ENCODE results near the gene EPB41L3. TPM values are rescaled to one million over a fixed set of nuclear protein-coding genes. Genes with fewer than 3 reads are reported as not detected.

EPB41L3 gene
- total RNA-seq, 4 donors from 2014 or later, result 27.3 to 40.4 (median 34.6) TPM

GRCh38 chr18:5568416-5568815 lies 24.6 kb upstream of the EPB41L3 start:
- H3K9me3 ChIP-seq, result no peaks in the 10 kb centered on the region
- no peak for TF ChIP-seq POLR2A (IDR thresholded peaks at IDR 0.05)
- no peak for TF ChIP-seq CTCF (IDR thresholded peaks at IDR 0.05)
- H3K27me3 ChIP-seq, result no peaks in the 10 kb centered on the region
- WGBS, 2 donors, result 84 to 90% methylated on average over 3 of the region's 3 CpGs
- H3K4me3 ChIP-seq (replicated peaks in 1 of 3), result no peak overlapping the region
- H3K36me3 ChIP-seq, result no peaks in the 10 kb centered on the region
- no peak for DNase-seq
- H3K27ac ChIP-seq, result no peak overlapping the region
- no peaks in the 10 kb centered on the region for H3K4me1 ChIP-seq
- intact Hi-C loops (cut with DNase I), result no loop called here

- Histone ChIP-seq H3K27me3 (no peaks in the 10 kb centered on the region), H3K4me1 (no peaks in the 10 kb centered on the region), H3K27ac (no peak overlapping the region), H3K36me3 (no peaks in the 10 kb centered on the region), H3K4me3 (replicated peaks in 1 of 3) (no peak overlapping the region), H3K9me3 (no peaks in the 10 kb centered on the region)
- intact Hi-C loops (cut with DNase I), result no loop called here
- TF ChIP-seq POLR2A (IDR thresholded peaks at IDR 0.05) (no peak), CTCF (IDR thresholded peaks at IDR 0.05) (no peak)
- WGBS, 2 donors, result 72 to 81% methylated on average over 1 of the region's 1 CpG
- no peak for DNase-seq
Observed at GRCh38 chr18:5558851-5559250, 15.1 kb upstream of the EPB41L3 start.

- Histone ChIP-seq H3K4me1 (no peaks in the 10 kb centered on the region), H3K27ac (no peak overlapping the region), H3K4me3 (replicated peaks in 1 of 3) (no peak overlapping the region), H3K36me3 (no peaks in the 10 kb centered on the region), H3K9me3 (no peaks in the 10 kb centered on the region), H3K27me3 (no peaks in the 10 kb centered on the region)
- TF ChIP-seq POLR2A (IDR thresholded peaks at IDR 0.05), result no peak
- no peak for TF ChIP-seq CTCF (IDR thresholded peaks at IDR 0.05)
- no peak for DNase-seq
- intact Hi-C loops (cut with DNase I), result no loop called here
- 74 to 84% methylated on average over 8 of the region's 8 CpGs for WGBS, 2 donors
Observed at GRCh38 chr18:5556310-5556974, 12.6 kb upstream of the EPB41L3 start.

GRCh38 chr18:5554629-5555028 lies 10.8 kb upstream of the EPB41L3 start:
- Histone ChIP-seq H3K9me3 (no peaks in the 10 kb centered on the region), H3K4me1 (no peaks in the 10 kb centered on the region), H3K27me3 (no peaks in the 10 kb centered on the region), H3K4me3 (replicated peaks in 1 of 3) (no peak overlapping the region), H3K36me3 (no peaks in the 10 kb centered on the region), H3K27ac (no peak overlapping the region)
- intact Hi-C loops (cut with DNase I), result no loop called here
- TF ChIP-seq POLR2A (IDR thresholded peaks at IDR 0.05) (no peak), CTCF (IDR thresholded peaks at IDR 0.05) (no peak)
- no peak for DNase-seq
- 95% methylated on average over 4 of the region's 4 CpGs for WGBS, 2 donors

GRCh38 chr18:5546660-5547059 lies 2.9 kb upstream of the EPB41L3 start:
- intact Hi-C loops (cut with DNase I), result no loop called here
- 18 to 22% methylated on average over 3 of the region's 3 CpGs for WGBS, 2 donors
- no peak for TF ChIP-seq POLR2A (IDR thresholded peaks at IDR 0.05)
- peak in 1 of 6 experiments; percentile 45 for TF ChIP-seq CTCF (IDR thresholded peaks at IDR 0.05)
- Histone ChIP-seq H3K27ac (no peak overlapping the region), H3K4me1 (peaks cover 3 to 5% of the 10 kb centered on the region in 2 donors), H3K27me3 (no peaks in the 10 kb centered on the region), H3K36me3 (no peaks in the 10 kb centered on the region), H3K4me3 (replicated peaks in 1 of 3) (no peak overlapping the region), H3K9me3 (no peaks in the 10 kb centered on the region)
- peak in 1 of 2 donors; percentile 7 for DNase-seq

All from thyroid gland (tissue), 4 donors.